NCI-H345 treated with DMSO at 0.1 percent for 48 hours (cell line): ENCODE results near the gene LIMK2.

Experiments used
- DNase-seq: peaks from one replicate; lab custom pipeline; 2025; ENCODE audit not compliant: unreplicated experiment; lab: John Stamatoyannopoulos, UW

The LIMK2 gene

DNA sequence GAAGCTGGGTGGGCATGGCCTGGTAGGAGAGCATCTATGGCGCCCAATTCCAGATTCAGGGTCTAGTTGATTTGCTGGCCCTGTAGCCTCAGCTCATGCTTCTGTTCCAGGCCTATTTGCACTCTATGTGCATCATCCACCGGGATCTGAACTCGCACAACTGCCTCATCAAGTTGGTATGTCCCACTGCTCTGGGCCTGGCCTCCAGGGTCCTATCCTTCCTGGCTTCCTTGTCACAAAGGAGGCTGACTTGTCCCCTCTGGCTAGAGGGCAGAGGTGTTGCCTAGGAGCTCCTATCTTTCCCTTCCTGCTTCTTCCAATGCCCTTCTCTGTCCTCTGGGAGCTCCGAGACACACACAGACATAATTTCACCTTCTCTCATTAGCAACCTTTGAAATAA, 58.9 kb downstream of the LIMK2 start:
- DNase-seq: no peak

DNA sequence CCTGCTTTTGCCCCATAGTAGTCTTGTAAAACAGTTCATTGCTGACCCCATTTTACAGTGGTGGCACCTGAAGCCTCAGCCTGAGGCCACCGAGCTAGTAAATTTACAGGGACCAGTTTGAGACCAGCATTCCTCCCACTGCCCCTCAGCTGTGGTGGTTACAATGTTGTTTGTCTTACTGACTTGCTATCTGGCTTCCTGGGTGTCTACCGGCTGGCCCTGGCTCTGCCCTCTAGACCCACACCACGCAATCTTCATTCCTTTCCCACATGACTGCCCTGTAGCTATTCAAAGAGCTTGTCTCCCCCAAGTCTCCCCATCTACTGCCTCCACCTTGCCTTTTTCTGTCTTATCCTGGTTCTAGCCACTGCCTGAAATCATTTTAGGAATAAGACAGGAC, 59.4 kb downstream of the LIMK2 start:
- DNase-seq: no peak

GRCh38 chr22:31272522-31273446, 60.7 kb downstream of the LIMK2 start:
- peak; percentile 26 for DNase-seq

GRCh38 chr22:31274017-31274416, 61.9 kb downstream of the LIMK2 start:
- DNase-seq: no peak

DNA sequence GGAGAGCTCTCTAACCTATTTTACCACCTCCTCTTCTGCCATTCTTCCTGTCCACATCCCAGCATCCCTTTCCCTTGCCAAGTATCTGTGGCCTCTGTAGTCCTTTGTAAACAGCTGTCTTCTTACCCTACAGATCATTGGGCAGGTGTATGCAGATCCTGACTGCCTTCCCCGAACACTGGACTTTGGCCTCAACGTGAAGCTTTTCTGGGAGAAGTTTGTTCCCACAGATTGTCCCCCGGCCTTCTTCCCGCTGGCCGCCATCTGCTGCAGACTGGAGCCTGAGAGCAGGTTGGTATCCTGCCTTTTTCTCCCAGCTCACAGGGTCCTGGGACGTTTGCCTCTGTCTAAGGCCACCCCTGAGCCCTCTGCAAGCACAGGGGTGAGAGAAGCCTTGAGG, 62.9 kb downstream of the LIMK2 start:
- no peak for DNase-seq

- no peak for DNase-seq
Measured at GRCh38 chr22:31275576-31275975, 63.5 kb downstream of the LIMK2 start.

- no peak for DNase-seq
Measured at GRCh38 chr22:31276426-31277167, 64.5 kb downstream of the LIMK2 start.

GRCh38 chr22:31277741-31278140, 65.6 kb downstream of the LIMK2 start:
- DNase-seq: no peak

- DNase-seq: no peak
Measured at GRCh38 chr22:31278151-31278621, 66.1 kb downstream of the LIMK2 start.

DNA sequence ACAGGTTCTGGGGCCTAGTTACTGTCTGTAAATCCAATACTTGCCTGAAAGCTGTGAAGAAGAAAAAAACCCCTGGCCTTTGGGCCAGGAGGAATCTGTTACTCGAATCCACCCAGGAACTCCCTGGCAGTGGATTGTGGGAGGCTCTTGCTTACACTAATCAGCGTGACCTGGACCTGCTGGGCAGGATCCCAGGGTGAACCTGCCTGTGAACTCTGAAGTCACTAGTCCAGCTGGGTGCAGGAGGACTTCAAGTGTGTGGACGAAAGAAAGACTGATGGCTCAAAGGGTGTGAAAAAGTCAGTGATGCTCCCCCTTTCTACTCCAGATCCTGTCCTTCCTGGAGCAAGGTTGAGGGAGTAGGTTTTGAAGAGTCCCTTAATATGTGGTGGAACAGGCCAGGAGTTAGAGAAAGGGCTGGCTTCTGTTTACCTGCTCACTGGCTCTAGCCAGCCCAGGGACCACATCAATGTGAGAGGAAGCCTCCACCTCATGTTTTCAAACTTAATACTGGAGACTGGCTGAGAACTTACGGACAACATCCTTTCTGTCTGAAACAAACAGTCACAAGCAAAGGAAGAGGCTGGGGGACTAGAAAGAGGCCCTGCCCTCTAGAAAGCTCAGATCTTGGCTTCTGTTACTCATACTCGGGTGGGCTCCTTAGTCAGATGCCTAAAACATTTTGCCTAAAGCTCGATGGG, 66.7 kb downstream of the LIMK2 start:
- no peak for DNase-seq

DNA sequence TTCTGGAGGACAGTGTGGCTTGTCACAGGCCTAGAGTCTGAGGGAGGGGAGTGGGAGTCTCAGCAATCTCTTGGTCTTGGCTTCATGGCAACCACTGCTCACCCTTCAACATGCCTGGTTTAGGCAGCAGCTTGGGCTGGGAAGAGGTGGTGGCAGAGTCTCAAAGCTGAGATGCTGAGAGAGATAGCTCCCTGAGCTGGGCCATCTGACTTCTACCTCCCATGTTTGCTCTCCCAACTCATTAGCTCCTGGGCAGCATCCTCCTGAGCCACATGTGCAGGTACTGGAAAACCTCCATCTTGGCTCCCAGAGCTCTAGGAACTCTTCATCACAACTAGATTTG, 67.2 kb downstream of the LIMK2 start:
- DNase-seq: no peak

- DNase-seq: no peak
Measured at GRCh38 chr22:31279821-31280505, 67.9 kb downstream of the LIMK2 start.

GRCh38 chr22:31281733-31282132, 69.6 kb downstream of the LIMK2 start:
- DNase-seq: no peak

- no peak for DNase-seq
Measured at GRCh38 chr22:31282748-31283468, 70.8 kb downstream of the LIMK2 start.

DNA sequence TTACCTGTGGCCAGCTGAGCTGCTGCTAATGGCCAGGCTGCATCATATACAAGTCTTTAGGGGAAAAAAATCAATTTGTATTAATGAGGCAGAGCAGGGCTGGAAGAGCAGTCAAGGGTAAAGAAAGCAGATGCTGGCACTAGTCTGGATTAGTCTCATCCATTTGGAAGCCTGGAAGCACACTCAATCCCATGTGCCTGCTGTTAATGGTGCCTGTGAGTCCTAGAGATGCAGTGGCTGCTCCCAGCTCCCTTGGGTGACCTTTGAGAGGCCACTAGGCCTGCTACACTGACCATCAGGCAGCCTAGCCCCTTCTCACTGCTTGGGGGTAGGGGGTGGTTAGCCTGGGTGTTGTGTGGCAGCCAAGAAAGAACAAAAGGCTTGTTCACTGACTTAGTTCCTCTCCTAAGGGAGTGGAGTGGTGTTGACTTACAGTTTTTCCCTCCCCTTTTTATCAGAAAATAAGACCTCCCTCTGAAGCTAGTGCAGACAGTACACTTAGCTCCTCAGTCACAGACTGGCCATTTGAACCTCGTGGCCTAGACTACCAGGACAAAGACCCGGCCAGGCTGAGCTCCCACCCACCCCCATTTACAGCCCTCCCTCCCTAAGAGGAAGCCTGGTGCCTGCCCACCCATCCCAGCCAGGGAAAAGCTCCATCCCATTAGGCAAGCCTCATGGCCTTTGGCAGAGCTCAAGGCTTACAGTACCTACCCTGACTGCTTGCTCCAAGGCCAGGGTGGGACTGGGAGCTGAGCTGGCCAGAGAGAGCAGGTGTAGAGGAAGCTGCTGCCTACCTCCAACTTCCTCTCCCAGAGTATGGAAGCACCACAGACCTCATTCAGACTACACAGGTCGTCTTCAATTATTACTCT, 72.4 kb downstream of the LIMK2 start:
- no peak for DNase-seq

GRCh38 chr22:31286360-31287255, 74.5 kb downstream of the LIMK2 start:
- DNase-seq: no peak

- no peak for DNase-seq
Measured at GRCh38 chr22:31287818-31288495, 75.9 kb downstream of the LIMK2 start.
